ENCODE measurements around the gene XDH.

Gene XDH

GRCh38 chr2:31401580-31401979 is 13.0 kb downstream of the XDH start:
- DNase-seq, result no peak

- DNase-seq, result no peak
Observed at GRCh38 chr2:31398881-31399280, 15.7 kb downstream of the XDH start.

DNA sequence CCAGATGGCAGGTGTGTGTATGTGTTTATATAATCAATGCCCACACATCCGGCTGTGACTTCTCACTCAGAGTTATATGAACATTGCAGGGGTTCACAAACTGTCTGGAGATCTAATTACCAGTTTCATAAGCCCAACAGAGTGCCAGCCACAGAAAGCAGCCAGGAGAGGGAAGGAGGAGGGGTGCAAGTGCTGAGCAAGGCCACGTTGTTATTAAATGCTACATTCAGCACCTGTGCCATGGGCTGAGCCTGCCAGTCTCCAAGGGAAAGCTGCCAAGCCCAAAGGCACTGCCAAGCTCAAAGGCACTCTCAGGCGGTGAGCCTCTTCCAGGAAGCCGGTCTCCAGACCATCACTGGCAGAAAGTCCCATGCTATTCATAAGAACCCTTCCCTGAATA is 17.4 kb downstream of the XDH start:
- no peak for DNase-seq

DNA sequence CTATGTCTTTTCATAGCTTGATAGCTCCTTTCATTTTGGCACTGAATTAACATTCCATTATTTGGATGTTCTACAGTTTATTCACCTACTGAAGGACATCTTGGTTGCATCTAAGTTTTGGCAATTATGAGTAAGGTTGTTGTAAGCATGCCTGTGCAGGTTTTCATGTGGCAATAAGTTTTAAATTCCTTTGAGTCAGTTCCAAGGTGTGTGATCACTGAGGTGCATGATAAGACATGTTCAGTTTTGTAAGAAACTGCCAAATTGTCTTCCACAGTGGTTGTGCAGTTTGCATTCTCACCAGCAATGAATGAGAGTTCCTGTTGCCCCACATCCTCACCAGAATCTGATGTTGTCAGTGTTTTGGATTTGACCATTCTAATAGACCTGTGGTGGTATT is 24.2 kb downstream of the XDH start:
- no peak for DNase-seq

DNA sequence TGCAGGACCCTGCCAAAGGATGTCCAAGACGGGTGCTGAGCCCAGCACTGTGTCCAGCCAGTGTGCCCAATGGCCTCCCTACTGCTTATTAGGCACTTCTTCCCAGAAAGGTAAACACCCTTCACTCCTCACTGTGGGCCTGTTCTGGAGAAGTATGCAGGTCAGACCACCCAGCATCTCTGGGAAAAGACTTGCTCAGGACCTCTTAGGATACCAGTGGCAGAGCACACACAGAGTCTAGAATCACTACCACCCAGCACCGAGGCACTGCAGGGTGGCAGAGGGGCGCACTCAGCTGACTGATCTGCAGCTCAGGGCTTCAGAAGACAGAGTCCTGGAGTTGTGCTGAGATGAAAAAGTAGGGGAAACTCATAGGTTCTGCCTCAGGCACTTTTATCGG is 25.8 kb downstream of the XDH start:
- DNase-seq, result no peak

DNA sequence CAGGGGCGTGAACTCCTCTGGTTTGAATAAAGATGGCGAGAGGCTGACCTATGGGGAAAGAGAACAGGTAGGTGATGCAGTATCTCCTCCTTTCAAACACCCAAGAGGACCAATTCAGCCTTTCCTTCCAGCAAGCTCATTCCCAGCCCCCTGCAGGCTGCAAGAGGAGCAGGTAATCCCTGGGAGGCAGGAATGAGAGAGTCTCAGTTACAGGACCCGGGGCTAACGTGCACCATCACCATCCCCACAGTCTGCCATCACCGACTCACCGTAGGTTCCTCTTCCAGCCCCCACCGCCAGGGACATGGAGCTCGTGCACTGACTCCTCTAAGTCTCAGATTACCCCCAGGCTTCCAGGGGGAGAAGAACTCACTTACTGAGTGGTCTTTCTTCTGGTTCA is 26.7 kb downstream of the XDH start:
- no peak for DNase-seq

DNA sequence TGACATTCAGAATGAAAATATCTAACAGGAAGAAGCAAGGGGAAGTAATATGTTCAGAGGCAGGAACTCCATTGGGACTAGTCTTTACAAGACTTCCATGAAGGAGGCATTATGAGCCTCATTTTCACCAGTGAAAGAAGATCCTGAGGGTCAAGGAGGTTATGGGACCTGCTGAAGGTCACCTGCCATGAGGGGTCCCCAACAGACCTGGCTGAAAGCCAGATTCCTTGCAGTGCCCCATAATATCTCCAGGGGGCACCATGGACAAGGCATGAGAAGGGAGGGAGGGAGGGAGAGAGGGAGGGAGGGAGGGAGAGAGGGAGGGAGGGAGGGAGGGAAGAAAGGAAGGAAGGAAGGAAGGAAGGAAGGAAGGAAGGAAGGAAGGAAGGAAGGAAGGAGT is 27.9 kb downstream of the XDH start:
- DNase-seq, result no peak

DNA sequence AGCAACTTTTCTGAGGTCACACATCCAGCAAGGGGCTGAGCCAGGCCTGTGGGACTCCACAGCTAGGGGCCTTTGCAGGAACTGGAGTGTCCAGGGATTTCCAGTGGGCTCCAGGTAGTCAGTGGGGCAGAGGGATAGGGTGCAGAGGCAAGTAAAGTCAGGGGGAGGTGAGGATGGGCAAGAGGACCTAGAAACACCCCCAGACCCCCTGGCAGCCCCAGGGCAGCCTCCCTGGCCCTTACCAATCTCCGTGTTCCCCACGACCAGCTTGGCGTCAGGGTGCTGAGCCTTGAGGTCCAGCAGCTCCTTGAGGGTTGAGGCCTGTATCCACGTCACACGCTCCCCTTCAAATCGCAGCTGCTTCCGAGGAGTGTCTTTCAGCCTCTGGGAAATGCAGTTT is 28.4 kb downstream of the XDH start:
- DNase-seq, result no peak

DNA sequence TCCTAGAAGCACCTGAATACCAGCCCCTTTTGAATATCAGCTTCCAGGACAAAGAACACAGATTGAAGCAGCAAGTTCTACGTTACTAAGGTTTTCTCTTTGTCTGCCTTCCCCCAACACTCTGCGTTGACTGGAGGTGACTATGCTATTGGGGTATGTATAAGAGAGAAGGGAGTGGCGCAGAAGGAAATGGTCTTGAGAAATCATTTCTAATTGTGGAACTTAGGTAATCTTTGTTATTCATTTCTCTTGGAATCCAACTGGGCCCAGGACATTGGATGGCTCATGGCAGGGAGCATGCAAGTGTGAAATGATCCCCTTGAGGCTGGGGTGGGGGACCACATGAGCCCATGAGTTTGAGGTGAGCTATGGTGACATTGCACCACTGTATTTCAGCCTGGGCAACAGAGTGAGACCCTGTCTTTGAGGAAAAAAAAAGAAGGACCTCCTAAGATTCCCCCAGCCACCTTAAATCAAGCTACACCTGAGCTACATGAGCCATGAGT is 29.7 kb downstream of the XDH start:
- no peak for DNase-seq

DNA sequence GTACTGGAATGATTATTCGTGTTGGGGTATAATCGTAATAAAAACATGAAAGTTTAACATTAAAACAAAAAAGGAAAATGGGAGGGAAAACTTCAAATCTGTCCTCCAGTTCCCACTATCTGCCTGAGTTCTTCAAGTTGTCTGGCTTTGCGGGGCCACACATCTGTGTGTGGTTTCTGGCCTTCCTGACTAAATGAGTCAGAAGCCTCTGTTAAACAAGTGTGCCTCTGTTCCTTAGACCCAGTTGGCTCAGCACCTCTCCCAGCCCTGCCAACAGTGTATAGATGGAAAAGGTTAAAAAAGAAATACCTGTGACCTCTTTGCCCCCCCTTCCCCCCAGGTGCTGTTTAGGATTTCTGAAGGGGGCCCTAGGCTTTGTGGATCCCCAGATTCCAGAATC is 30.2 kb downstream of the XDH start:
- no peak for DNase-seq

- no peak for DNase-seq
Observed at GRCh38 chr2:31383471-31384153, 30.9 kb downstream of the XDH start.

GRCh38 chr2:31382452-31383120 is 32.0 kb downstream of the XDH start:
- DNase-seq, result no peak

DNA sequence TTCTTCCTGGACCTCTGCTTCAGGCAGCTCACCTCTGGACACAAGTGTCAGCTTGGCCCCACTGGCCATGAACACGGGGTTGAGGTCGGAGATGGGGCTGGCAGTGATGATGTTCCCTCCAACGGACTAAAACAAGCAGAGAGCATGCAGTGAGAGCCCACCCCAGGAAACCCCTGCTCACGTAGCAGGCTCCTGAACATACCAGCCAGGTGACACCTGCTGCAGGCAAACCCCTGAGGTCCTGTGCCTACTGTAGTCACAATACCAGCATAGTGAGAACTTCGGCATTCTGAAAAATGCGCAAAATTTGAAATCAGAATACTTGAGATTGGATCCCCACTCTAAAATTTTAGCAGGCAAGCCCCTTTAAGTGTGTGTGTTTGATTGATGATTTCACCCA is 32.9 kb downstream of the XDH start:
- DNase-seq, result no peak

DNA sequence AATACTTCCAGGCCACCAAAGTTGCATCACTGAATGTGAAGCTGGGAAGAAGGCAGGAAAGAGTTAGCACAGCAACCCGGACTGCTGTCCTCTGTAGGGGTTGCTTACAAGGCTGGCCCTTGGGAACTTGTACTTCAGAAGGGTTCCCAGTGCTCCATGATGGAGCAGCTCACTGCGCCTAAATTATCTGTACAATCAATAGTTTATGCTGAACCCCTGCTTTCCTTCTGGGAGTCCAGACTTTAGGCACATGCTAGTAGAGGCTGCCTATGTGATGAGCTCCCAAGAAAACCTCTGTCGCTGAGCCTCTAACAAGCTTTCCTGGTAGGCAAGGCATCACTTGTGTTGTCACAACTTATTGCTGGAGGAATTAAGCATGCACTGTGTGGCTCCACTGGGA is 34.3 kb downstream of the XDH start:
- DNase-seq, result no peak

GRCh38 chr2:31379747-31380146 is 34.8 kb downstream of the XDH start:
- no peak for DNase-seq

GRCh38 chr2:31378791-31379501 is 35.6 kb downstream of the XDH start:
- DNase-seq, result no peak

DNA sequence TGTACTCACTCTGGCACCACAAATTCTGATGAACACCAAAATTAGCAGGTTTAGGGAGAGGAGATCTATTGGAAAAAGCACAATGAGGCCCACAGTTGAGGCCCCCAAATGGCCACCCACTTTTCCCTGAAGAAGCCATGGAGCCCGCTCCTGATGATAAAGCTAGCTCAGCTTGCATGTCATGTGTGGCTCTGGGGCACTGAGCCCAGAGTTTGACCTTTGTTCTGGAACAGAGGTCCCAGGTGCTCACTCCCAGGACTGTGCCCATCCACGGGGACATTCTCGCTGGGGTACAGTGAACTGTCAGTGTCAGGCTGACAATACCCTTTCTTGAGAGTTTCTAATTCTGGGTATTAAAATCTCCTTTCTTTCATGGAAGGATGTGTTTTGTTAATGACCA is 36.2 kb downstream of the XDH start:
- no peak for DNase-seq

GRCh38 chr2:31373127-31373526 is 41.4 kb downstream of the XDH start:
- no peak for DNase-seq

- no peak for DNase-seq
Observed at GRCh38 chr2:31372097-31372496, 42.4 kb downstream of the XDH start.

GRCh38 chr2:31371691-31372090 is 42.9 kb downstream of the XDH start:
- no peak for DNase-seq

- no peak for DNase-seq
Observed at GRCh38 chr2:31366733-31367132, 47.8 kb downstream of the XDH start.

DNA sequence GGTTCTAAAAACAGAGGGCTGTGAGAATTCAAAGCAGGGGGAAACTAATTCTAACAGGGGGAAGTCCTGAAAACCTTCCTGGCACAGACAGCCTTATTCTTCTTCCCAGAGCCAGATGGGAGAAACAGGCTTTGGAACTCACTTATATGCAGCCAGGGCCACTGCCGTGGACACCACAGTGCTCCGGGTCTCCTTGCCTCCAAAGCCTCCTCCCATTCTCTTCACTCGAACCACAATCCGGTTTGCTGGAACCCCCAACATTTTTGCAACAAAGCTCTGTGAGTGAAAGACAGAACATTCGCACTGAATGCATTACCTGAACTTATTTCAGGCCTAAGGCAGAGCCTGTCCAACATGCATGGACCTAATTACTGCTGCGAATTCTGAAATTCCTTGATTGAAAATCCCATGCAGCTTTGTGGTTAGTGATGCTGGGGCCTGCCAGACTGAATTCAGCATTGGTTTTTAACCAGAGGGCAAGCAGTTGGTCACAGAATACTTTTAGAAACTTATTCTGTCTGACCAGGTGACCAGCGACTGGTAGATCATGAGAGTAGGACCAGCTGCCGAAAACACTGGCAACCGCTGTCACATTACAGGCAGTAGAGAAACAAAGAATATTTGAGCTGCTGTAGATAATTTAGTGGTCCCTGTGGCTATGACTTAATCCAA is 48.6 kb downstream of the XDH start:
- no peak for DNase-seq

DNA sequence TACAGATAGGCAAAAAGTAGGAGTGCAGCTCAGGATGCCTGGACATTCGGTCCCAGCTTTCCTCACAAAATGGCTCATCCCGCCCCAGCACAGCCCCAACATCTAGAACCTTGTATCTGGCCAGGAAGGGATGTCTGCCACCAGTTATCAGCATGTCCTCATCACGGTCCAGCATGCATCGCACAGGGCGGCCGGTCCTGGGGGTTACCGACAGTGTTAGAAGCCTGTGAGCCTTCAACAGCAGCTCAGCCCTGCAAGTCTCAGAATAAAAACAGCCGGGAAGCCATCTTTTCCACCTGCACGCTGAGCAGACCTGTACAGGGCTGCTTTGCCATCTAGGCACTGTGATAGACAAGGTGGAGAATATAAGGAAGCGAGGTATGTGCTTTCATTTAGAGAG is 49.2 kb downstream of the XDH start:
- no peak for DNase-seq
